ENCODE results near the gene COMMD1.
"Not testable (repeated sequence)": the region's sequence is repeated elsewhere in the genome, so short reads cannot be mapped to it uniquely, and the experiment has no call there.

COMMD1 gene

GRCh38 chr2:61962095-61962984, 56.9 kb downstream of the COMMD1 start:
- no peak for DNase-seq (ENCODE audit: low read depth in 1 of 2, low spot score in 1 of 2)

GRCh38 chr2:61966087-61966727, 60.7 kb downstream of the COMMD1 start:
- no peak for DNase-seq (ENCODE audit: low read depth in 1 of 2, low spot score in 1 of 2)

GRCh38 chr2:61967262-61967661, 61.8 kb downstream of the COMMD1 start:
- DNase-seq (ENCODE audit: low read depth in 1 of 2, low spot score in 1 of 2): no peak

- no peak for DNase-seq (ENCODE audit: low read depth in 1 of 2, low spot score in 1 of 2)
These were observed 63.9 kb downstream of the COMMD1 start for GRCh38 chr2:61969376-61969775.

GRCh38 chr2:61970807-61971556, 65.5 kb downstream of the COMMD1 start:
- no peak for DNase-seq (ENCODE audit: low read depth in 1 of 2, low spot score in 1 of 2)

- DNase-seq (ENCODE audit: low read depth in 1 of 2, low spot score in 1 of 2): no peak
These were observed 73.0 kb downstream of the COMMD1 start for GRCh38 chr2:61978522-61978921.

- no peak for DNase-seq (ENCODE audit: low read depth in 1 of 2, low spot score in 1 of 2)
These were observed 75.3 kb downstream of the COMMD1 start for GRCh38 chr2:61980758-61981157.

GRCh38 chr2:61984682-61985081, 79.2 kb downstream of the COMMD1 start:
- DNase-seq (ENCODE audit: low read depth in 1 of 2, low spot score in 1 of 2): no peak

GRCh38 chr2:61988462-61989366, 83.2 kb downstream of the COMMD1 start:
- DNase-seq (ENCODE audit: low read depth in 1 of 2, low spot score in 1 of 2): no peak

GRCh38 chr2:61993422-61994024, 88.0 kb downstream of the COMMD1 start:
- no peak for DNase-seq (ENCODE audit: low read depth in 1 of 2, low spot score in 1 of 2)

- no peak for DNase-seq (ENCODE audit: low read depth in 1 of 2, low spot score in 1 of 2)
These were observed 89.1 kb downstream of the COMMD1 start for GRCh38 chr2:61994531-61994930.

GRCh38 chr2:61995065-61995464, 89.6 kb downstream of the COMMD1 start:
- no peak for DNase-seq (ENCODE audit: low read depth in 1 of 2, low spot score in 1 of 2)

- no peak for DNase-seq (ENCODE audit: low read depth in 1 of 2, low spot score in 1 of 2)
These were observed 90.0 kb downstream of the COMMD1 start for GRCh38 chr2:61995515-61995914.

GRCh38 chr2:61998426-61998825, 93.0 kb downstream of the COMMD1 start:
- DNase-seq (ENCODE audit: low read depth in 1 of 2, low spot score in 1 of 2): no peak

GRCh38 chr2:62000538-62000937, 95.1 kb downstream of the COMMD1 start:
- no peak for DNase-seq (ENCODE audit: low read depth in 1 of 2, low spot score in 1 of 2)

- no peak for DNase-seq (ENCODE audit: low read depth in 1 of 2, low spot score in 1 of 2)
These were observed 96.0 kb downstream of the COMMD1 start for GRCh38 chr2:62001431-62001830.

- not testable (repeated sequence) for DNase-seq (ENCODE audit: low read depth in 1 of 2, low spot score in 1 of 2)
These were observed 99.0 kb downstream of the COMMD1 start for GRCh38 chr2:62004428-62004827.

GRCh38 chr2:62007555-62007954, 102.1 kb downstream of the COMMD1 start:
- no peak for DNase-seq (ENCODE audit: low read depth in 1 of 2, low spot score in 1 of 2)

- no peak for DNase-seq (ENCODE audit: low read depth in 1 of 2, low spot score in 1 of 2)
These were observed 105.3 kb downstream of the COMMD1 start for GRCh38 chr2:62010632-62011256.

GRCh38 chr2:62013641-62014040, 108.2 kb downstream of the COMMD1 start:
- no peak for DNase-seq (ENCODE audit: low read depth in 1 of 2, low spot score in 1 of 2)
